GM12874 (cell line): ENCODE data around the gene TRIM72.

Experiments used
- TF ChIP-seq, protein P1 (sequence below): IDR thresholded peaks from 2 replicates; pipeline ENCODE4 v1.5.1; 2011; ENCODE audit warnings: low read depth, mild to moderate bottlenecking, control low read depth, low read length, moderate library complexity; ENCODE audit not compliant: insufficient read depth

TRIM72 gene

GRCh38 chr16:31213877-31214707 lies at the start of gene TRIM72:
Gene TRIM72 (plus strand): TSS chr16:31214119. CDS start chr16:31214739, 620 bp downstream.
- TF ChIP-seq, protein P1, sequence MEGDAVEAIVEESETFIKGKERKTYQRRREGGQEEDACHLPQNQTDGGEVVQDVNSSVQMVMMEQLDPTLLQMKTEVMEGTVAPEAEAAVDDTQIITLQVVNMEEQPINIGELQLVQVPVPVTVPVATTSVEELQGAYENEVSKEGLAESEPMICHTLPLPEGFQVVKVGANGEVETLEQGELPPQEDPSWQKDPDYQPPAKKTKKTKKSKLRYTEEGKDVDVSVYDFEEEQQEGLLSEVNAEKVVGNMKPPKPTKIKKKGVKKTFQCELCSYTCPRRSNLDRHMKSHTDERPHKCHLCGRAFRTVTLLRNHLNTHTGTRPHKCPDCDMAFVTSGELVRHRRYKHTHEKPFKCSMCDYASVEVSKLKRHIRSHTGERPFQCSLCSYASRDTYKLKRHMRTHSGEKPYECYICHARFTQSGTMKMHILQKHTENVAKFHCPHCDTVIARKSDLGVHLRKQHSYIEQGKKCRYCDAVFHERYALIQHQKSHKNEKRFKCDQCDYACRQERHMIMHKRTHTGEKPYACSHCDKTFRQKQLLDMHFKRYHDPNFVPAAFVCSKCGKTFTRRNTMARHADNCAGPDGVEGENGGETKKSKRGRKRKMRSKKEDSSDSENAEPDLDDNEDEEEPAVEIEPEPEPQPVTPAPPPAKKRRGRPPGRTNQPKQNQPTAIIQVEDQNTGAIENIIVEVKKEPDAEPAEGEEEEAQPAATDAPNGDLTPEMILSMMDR: no peak

GRCh38 chr16:31167315-31167714 lies 46.6 kb upstream of the TRIM72 start:
- TF ChIP-seq, protein P1: no peak

DNA sequence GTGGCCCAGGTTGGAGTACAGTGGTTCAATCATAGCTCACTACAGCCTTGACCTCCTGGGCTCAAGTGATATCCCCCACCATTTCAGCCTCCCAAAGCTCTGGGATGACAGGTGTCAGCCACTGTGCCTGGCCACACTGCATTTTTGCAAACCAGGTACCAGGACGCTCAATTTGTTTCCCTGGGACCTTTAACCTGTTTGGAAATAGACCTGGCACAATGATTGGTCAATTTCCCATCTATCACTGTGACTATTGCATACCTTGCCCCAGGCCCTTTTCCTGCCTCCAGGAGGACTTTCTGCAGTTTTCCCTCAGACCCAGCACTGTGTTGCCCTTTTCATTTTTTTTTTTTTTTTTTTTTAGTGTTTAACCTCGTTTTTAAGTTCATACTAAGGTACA lies 45.1 kb upstream of the TRIM72 start:
- TF ChIP-seq, protein P1: no peak

DNA sequence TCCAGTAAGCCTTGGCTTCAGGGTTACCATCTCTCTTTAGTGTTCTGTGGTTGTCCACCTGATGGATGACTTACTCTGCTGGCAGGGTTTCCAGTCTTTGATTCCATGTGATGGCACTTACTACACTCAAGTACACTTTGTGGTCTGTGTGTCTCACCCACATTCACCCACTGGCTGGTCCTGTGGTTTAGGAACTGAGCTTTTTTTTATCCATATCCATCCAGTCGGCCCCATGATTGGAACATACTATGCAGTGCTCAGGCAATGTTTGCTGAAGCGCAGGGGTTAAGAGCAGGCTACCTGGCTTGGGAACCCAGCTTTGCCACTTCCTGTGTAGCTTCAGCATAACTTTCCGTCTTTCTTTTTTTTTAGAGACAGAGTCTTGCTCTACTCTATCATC lies 36.8 kb upstream of the TRIM72 start:
- TF ChIP-seq, protein P1: no peak

DNA sequence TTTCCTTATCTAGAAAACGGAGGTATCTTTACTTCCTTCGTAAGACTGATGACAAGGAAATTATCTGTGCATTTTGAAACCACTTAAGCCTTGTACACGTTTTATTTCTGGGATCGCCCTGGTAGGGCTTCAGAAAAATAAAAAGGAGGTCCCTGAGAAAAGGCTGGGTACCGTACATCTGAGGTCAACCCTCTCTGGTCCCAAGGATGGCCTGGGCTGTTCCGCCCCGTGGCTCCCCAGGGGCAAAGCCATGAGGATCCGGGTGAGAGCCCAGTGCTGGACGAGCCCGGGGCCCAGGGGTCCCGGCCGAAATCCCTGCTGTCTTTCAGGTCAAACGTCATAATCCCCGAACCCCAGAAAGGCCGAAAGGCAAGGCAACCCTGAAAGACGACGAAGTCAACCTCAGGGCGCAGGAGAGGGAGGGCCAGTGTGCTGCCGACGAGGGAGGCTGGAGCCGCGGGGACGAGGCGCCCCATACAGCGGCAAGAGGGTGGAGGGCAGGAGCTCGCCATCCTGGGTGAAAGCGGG lies 34.6 kb upstream of the TRIM72 start:
- TF ChIP-seq, protein P1: no peak

DNA sequence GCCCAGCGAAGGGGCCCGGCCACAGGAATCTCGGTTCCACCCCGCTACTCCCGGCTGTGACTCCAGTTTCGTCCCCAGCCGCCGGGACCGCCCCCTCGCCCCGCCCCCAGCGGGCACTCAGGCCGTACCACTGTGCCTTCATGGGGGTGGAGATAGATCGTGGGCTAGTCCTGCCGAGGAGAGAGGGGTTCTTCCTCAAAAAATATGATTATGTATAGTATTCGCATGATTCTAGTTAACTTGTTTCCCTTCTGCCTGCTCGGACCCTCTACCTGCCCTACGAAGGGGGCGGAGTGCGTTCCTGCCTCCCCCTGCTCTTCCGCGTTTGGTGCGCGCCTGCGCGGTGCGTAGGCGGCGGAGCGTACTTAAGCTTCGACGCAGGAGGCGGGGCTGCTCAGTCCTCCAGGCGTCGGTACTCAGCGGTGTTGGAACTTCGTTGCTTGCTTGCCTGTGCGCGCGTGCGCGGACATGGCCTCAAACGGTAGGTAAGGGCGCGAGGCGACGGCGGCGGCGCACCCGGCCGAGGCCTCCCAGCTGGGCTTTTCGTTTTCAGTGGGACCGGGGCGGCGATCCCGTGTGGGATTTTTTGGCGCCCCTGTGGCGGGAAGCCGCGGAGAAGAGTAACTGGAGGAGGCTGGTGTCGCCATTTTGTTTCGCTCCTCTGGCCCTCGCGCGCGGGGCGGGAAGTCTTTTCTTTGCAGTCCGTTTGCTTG lies 34.0 kb upstream of the TRIM72 start, which contains the start of gene FUS:
Gene FUS (plus strand): TSS at position 393 of the 713 bp plus-strand sequence. CDS start 76 bp downstream, at position 469.
- TF ChIP-seq, protein P1: no peak
